Activated CD4-positive, alpha-beta T cell treated with anti-CD3 and anti-CD28 coated beads, Interleukin-2, amount 50 U/mL, for 48 hours (primary cell): ENCODE data around the gene NAALAD2.
"Not testable (repeated sequence)": the region's sequence is repeated elsewhere in the genome, so short reads cannot be mapped to it uniquely, and the experiment has no call there.

Experiments used
- DNase-seq, 2 experiments: peaks; one replicate each; pipeline ENCODE4 v3.0.0-alpha.2; 2020

NAALAD2 gene

DNA sequence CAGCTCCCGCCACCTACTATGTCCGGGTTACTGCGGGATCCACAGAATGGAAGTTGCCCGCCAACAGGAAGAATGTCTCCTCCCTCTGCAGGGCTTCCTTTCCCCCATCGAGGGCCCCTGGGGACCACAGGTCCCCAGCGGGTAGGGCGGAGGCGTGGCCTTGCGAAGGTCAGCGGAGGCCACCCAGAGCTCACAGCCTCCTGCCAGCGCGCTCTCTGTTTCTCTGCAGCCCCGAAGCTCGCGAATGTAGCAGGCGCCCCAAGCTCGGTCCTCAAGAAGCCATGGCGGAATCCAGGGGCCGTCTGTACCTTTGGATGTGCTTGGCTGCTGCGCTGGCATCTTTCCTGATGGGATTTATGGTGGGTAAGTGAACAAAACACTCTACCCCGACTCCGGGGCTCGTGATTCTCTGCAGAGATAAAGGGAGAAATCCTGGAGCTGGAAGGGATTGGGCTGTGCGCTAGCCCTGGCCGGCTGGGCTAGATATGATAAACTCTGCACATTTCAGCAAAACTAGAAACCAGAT lies at the start of gene NAALAD2:
Gene NAALAD2, plus strand, starts transcription at position 186 of the 526 bp plus-strand sequence. Its CDS starts 96 bp downstream, at position 282.
- DNase-seq: no peak

DNA sequence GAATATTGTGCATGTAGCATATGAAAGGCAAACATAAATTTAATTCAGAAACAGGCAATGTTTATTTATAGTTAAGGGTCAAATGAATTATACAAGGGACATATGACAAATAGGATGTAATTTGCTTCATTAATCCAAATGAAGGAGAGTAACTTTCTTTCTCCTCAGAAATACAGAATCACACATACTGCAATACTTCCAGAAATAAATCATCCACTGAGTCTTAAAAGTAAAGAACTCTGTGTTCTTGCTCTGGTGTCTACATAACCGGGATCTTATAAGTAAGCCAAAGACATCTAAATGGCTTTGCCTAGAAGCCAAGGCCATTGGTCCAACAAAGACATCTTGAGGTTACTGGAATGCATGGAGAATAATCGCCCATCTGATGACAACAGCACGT lies 48.8 kb upstream of the NAALAD2 start, which contains the start of gene UBTFL1:
Gene UBTFL1, plus strand, starts transcription at position 301 of the 400 bp plus-strand sequence. Its CDS starts 0 bp downstream, at position 301.
- not testable (repeated sequence) for DNase-seq

DNA sequence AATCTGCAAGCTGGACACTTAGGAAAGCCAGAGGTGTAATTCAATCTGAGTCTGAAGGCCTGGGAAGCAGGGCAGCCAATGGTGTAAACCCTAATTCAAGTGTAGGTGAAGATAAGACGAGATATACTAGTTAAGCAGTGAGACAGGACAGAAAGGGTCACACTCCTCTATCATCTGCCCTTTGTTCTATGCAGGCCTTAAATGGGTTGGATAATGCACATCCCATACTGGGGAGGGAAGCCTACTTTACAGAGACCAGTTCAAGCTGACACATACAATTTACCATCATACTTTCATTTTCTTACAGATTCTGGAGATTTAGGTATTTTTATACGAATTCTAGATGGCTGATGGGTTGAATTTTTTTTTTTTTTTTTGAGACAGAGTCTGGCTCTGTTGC lies 45.7 kb upstream of the NAALAD2 start:
- not testable (repeated sequence) for DNase-seq

DNA sequence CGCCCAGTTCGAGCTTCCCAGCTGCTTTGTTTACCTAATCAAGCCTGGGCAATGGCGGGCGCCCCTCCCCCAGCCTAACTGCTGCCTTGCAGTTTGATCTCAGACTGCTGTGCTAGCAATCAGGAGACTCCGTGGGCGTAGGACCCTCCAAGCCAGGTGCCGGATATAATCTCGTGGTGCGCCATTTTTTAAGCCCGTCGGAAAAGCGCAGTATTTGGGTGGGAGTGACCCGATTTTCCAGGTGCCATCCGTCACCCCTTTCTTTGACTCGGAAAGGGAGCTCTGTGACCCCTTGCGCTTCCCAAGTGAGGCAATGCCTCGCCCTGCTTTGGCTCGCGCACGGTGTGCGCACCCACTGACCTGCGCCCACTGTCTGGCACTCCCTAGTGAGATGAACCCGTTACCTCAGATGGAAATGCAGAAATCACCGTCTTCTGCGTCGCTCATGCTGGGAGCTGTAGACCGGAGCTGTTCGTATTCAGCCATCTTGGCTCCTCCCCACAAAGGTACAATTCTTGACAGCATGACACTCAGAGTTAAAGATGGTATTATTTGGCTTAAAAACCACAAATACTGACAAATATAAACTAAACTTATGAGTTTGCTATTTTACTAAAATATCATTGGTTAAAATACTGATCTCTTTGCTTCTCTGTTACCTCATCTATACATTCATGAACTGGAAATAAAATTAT lies 39.1 kb upstream of the NAALAD2 start:
- DNase-seq: not testable (repeated sequence)

DNA sequence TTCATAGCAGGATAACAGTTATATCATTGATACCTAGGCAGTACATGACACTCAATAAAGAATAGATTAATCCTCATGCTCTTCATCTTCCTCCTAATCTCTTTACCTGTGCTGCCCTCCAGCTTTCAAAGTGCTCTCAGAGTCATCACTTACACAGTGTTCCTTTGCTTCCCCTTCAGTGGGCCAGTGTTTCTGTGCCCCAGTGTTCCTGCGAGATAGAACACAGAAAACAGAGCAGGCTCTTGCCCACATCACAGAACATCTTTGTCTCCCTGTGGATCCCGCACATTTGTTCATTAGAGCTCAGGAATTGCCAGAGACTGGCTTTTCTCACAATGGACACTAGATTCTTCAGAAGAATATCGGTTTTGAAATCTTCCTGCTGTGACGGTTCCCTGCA lies 36.2 kb upstream of the NAALAD2 start:
- DNase-seq: not testable (repeated sequence)

DNA sequence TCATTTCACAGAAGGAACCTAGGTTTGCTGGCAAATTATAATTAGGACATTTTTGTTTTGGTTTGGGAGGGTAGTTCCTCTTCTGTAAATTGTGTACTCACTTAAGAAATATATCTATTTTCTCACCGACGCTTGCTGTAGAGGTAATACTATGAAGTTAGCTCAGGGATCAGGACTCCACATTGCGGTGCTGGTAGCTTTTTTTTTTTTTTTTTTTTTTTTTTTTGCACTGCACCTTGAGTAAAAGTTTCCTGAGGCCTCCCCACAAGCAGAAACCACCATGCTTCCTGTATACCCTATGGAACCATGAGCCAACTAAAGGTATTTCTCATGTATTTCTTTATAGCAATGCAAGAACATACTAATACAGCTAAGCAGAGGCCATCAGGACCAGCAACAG lies 34.0 kb upstream of the NAALAD2 start:
- no peak for DNase-seq

DNA sequence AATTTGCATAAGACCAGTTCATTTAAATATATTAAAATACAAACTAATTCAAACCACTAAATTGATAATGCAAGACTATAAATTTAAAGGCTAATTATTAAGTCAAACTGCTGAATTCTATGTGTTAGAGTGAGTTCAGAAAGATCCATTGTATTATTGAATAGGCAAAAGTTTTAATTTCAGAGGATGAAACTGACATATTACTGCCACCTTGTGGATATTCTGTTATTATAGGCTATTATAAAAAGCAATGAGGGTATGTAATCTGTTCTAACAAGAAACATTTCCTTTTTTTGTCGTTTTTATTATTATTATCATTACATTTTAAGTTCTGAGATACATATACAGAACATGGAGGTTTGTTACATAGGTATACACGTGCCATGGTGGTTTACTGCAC lies 20.9 kb upstream of the NAALAD2 start:
- no peak for DNase-seq

DNA sequence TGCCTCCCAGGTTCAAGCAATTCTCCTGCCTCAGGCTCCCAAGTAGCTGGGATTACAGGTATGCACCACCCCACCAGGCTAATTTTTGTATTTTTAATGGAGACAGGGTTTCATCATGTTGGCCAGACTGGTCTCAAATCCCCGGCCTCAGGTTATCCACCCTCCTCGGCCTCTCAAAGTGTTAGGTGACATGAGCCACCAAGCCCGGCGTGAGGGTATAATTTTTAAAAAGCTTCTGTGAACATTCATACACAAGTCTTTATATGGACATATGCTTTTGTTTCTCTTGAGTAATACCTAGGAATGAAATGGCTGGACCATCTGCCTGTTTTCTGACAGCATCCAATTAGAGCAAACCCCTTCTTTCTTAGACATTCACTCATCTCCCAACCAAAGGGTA lies 14.3 kb upstream of the NAALAD2 start:
- DNase-seq: no peak

DNA sequence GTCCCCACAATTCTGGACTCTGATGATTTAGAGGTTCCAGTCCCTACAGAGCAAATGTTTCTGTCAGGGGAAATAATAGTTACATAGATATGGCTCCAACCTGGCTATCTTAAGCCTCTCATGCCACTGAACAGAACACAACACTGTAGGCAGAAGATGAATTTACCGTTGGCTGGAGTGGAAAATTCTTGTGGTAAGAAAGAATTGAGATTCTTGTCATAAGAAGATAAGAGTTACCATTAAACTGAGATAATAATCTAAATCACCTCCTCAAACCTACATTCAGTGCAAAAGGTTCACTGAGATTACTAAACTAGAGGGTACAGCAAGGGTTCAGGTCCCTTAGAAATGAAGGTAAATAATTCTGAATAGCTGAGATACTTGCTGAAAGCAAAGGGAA lies 10.1 kb upstream of the NAALAD2 start:
- no peak for DNase-seq

DNA sequence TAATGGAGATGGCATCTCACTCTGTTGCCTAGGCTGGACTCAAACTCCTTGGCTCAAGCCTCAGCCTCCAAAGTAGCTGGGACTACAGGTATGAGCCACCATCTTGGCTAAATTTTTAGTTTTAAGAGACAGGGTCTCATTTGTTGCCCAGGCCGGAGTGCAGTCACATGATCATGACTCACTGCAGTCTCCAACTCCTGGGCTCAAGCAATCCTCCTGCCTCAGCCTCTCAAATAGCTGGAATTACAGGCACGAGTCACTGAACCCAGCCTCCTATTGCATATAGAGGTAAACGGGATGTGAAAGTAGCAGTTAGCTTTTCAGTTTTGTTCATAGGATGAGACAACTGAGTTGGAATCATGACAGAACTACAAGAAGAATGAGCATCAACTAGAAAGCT lies 9.5 kb upstream of the NAALAD2 start:
- DNase-seq: no peak

DNA sequence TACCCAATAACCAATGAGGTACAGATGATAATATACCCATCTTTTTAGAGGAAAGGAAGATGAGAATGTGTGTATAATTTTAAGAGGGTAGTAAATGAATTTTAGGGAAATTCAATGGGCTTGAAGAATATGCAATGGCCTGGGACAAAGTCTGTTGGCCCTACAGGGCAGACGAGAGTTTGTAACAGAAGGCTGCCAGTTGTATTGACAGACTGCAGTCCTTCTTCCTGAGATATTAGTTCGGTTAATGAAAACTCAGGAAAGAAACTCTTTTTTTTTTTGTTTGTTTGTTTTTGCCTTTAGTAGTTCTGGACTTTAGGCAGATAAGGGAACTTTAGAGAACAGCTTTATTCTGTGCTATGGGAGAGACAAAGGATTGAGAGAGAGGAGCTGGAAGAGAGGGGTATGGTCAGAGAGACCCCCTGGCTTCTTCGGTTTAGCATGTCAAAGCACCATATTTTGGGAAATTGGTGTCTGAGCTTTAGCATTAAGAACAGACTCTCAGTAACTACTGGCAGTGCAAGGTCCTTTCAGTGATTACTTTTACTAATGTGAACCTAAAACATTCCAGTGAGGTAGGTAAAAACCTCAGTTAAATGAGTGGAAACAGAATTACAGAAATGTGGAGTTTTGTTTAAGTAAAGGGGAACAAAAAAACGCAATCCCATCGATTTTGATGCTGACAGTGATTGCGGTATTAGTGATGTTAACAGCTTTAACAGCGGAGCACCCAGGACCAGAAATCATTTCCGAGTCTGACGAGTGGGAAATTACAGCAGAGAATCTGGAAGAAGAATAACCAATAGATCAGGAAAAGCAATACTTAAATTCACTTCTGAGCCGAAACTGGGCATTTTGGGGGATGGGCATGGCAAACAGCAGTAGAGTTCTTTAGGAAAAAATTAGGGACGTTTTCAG lies 644 bp upstream of the NAALAD2 start:
- no peak for DNase-seq

DNA sequence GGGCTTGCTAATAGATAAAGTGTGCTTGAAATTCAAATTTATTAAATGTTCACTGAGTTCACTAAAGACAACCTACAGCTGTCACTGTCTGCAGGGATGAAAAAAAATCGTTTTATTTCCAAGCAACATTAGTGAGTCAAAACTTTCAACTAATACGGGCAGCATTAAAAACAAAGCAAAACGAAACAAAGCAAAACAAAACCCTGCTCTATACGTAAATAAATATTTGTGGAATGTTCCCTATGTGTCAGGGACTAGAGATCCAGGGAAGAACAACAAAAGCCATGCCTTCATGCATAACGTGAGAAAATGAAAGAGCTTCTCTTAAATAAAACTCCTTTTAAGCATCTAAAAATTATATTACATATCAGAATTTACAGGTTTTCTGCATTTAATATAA lies 553 bp downstream of the NAALAD2 start:
- DNase-seq: no peak

DNA sequence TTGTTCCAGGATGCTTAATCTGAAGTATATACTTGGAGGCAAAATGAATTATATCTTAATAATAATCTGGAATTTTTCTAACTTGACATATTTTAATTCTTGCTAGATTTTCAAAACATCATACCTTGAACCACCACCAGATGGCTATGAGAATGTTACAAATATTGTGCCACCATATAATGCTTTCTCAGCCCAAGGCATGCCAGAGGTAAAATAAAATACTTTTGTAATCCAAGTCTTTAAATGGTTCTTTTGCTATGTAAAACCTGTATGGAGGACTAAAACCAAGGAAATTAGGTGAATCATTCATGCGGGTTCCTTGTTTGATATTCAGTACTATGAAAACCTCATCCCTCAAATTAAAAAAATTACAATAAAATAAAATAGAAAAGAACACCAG lies 14.4 kb downstream of the NAALAD2 start:
- no peak for DNase-seq

DNA sequence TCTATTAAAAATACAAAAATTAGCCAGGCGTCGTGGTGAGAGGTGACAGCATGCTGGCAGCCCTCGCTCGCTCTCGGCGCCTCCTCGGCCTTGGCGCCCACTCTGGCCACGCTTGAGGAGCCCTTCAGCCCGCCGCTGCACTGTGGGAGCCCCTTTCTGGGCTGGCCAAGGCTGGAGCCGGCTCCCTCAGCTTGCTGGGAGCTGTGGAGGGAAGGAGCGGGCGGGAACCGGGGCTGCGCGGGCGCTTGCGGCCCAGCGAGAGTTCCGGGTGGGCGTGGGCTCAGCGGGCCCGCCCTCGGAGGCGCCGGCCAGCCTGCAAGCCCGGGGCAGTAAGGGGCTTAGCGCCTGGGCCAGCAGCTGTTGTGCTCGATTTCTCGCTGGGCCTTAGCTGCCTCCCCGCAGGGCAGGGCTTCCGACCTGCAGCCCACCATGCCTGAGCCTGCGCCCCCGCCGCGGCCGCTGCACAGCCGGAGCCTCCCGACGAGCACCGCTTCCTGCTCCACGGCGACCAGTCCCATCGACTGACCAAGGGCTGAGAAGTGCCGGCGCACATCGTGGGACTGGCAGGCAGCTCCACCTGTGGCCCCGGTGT lies 32.6 kb downstream of the NAALAD2 start:
- not testable (repeated sequence) for DNase-seq

DNA sequence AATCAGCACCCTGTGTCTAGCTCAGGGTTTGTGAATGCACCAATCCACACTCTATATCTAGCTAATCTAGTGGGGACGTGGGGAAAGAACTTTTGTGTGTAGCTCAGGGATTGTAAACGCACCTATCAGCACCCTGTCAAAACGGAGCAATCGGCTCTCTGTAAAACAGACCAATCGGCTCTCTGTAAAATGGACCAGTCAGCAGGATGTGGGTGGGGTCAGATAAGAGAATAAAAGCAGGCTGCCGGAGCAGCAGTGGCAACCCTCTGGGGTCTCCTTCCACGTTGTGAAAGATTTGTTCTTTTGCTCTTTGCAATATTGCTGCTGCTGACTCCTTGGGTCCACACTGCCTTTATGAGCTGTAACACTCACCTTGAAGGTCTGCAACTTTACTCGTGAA lies 33.2 kb downstream of the NAALAD2 start:
- DNase-seq: not testable (repeated sequence)

DNA sequence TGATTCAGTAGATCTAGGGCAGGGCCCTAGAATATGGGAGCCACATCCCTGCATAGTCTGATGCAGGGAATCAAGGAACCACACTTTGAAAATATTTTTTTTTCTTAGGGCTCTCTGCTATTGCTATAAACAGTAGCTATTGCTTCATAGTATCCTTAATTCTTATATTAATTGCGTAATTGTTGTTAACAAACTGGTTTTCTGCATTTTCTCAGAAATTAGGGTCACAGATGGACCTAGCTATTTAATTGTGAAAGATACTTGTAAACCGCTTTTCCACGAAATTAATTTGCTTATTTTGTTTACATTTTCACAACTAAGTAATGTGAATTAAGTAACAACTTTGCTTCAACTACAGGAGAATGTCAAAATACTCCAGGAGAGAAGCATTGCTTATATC lies 34.1 kb downstream of the NAALAD2 start:
- DNase-seq: no peak

DNA sequence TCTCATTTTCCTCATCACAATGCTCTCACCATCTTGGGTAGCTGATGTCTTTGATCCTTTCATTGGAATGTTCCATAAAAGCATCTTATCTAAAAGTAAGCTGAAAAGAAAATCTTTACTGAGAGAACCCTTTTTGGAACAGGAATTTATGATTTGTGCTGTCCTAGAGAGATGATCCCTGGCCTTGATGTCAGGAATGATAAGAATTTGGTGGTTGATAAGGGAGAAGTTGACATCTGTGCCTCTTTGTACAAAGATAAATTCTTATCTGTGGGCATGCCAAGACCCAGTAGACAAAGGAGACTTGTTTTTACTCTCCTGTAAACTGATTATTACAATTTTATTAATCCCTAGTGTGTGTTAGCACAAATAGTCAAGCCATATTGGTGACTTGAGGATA lies 36.9 kb downstream of the NAALAD2 start:
- DNase-seq: no peak

DNA sequence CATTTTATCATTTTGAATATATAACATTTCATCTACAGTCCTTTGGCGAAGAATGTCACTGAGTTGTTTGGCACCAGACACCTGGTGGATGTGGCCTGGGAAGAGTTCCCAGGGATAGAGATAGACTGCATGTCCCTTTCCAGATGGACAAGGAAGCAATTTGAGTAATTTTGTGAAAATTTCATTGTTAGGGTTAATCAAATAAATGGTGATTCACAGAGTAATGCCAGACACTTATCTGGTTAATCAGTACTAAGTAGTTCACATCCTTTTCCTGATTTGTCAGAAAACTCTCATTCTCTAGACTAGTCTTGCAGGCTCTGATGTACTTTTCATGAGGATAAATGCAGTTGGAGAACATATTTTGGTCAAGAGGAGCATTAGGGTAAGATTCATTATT lies 41.6 kb downstream of the NAALAD2 start:
- DNase-seq: no peak

DNA sequence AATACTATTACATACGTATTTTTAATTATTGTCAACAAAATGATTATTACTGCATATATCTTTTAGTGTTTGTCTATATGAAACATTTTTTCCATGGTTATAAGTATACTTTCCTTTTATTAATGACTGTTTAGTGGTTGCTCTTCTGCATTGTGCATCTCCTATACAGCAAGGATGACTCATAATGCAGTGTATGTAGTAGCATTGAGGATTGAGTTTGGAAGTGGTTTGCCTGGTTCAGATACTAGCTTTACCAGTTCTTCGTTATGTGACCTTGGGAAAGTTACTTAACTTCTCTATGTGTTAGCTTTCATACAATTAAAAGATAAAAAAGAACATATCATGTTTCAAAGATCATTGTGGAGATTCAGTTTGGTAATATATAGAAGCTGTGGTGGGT lies 44.3 kb downstream of the NAALAD2 start:
- DNase-seq: no peak

DNA sequence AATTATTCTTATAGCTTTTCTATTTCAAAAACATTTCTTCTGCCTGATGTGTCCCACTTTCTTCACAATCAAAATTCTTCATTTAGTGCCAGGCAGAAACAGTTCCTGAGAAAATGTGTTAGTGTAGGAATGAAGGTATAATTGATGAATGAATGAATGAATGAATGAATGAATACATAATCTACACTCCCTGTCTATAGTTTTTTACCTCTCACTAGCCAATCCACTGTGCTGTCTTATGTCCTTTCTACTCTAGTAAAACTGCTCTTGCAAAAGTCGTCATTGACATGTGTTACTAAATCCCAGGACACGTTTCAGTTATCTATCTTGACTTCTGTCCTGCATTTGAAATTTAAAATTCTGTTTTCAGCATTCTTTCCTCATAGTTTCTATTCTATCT lies 45.5 kb downstream of the NAALAD2 start:
- DNase-seq: no peak

DNA sequence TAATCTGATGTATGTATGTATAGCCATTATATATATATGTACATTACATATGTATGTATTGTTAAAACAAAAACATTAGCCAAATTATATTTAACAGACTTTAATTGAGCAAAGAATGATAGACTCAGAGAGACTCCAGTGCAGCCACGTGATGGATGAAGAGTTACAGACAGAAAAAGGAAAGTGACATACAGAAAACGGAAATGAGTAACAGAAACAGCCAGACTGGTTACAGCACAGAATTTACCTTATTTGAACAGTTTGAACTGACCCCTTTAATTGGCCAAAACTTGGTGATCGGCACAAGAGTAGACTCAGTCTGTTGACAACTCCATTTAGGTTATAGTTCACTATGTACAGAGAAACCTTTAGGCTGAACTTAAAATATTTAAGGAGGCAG lies 53.4 kb downstream of the NAALAD2 start:
- DNase-seq: no peak

DNA sequence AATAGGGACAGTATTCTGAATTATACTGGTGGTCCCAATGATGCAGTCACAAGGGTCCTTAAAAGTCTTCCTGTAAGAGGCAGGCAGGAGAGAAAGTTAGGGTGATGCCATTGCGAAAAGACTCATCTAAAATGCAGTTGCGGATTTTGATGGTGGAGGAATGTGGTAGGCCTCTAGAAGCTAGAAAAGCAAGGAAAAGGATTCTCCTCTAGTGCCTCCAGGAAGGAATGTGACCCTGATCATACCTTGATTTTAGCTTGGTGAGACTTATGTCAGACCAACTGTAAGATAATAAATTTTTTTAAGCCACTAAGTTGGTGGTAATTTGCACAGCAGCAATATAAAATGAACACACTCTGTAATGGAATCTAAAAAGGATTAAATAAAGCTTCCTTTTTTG lies 54.5 kb downstream of the NAALAD2 start:
- no peak for DNase-seq

DNA sequence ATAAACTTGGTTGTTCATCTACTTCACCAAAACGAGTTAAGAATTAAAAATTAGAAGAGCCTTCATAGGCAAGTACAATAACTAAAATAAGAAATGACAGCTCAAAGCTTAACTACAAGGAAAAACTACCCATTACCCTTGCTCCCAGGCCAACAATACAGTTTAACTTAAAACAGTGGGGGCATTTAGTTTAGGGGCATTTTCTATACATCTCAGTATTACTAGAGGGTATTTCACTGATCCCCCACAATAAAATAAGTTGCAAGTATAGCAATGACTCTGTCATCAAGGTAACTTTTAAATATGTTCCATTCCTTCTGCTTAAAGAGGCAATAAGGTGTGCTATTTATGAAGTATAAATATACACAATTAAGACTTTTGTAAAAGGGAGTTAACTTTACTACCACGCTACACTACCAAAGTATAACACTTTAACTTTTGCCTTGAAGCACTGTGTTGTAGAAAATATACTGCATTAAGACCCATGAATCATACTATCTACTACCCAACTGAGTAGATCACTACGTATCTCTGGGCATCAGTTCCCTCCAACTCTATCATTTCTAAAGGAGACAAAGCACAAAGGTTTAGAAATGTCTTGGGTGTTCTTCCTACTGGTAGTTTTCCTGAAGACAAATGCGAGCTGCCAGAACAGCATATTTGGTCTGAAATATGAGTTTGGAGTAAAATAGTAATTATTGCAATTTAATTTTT lies 58.6 kb downstream of the NAALAD2 start:
- no peak for DNase-seq
